HG03457 (cell line): Measurements from ENCODE around the gene NEIL3.

Source experiments
- ATAC-seq: cut with Tn5 transposase; IDR thresholded peaks from one replicate; pipeline ENCODE4 v1.9.1; 2021; ENCODE audit warnings: moderate number of reproducible peaks; ENCODE audit not compliant: unreplicated experiment

Gene NEIL3

GRCh38 chr4:177408023-177408422 is 98.3 kb downstream of the NEIL3 start:
- ATAC-seq = no peak

GRCh38 chr4:177410566-177410965 is 100.9 kb downstream of the NEIL3 start:
- ATAC-seq = no peak

- ATAC-seq = no peak
Measured at GRCh38 chr4:177411996-177412395, 102.3 kb downstream of the NEIL3 start.
